Spleen (tissue), 11 donors: Measurements from ENCODE around the gene TPRKB. TPM values are rescaled to one million over a fixed set of nuclear protein-coding genes. Genes with fewer than 3 reads are reported as not detected.
"Not testable (repeated sequence)": the region's sequence is repeated elsewhere in the genome, so short reads cannot be mapped to it uniquely, and the experiment has no call there.

ENCODE experiments used
- DNase-seq: peaks from one replicate; pipeline ENCODE4 v3.0.0-alpha.2; 2020
- H3K27ac ChIP-seq, 8 donors: fragments of 200-600 bp; sonication (generic) in 7 of 8; 1 replicate in 4 of 8; 2 replicates in 4 of 8; pipeline versions ENCODE4 v1.5.0 to v1.8.0; 2016 to 2021; ENCODE audit warnings: inconsistent platforms in 4 of 8, mild to moderate bottlenecking in 4 of 8, moderate library complexity in 1 of 8
- H3K27me3 ChIP-seq, 7 donors: fragments of 200-600 bp; sonication (generic) in 6 of 7; replicated peaks in 1 of 7; 1 replicate in 4 of 7; 2 replicates in 3 of 7; pipeline versions ENCODE4 v1.5.0 to v1.8.0; 2016 to 2021; ENCODE audit warnings: inconsistent platforms in 3 of 7, mild to moderate bottlenecking in 1 of 7
- H3K36me3 ChIP-seq, 6 donors: fragments of 200-600 bp; sonication (generic) in 5 of 6; 1 replicate in 4 of 6; 2 replicates in 2 of 6; pipeline versions ENCODE4 v1.5.0 to v1.8.0; 2016 to 2021; ENCODE audit warnings: inconsistent platforms in 2 of 6
- H3K4me1 ChIP-seq, 6 donors: fragments of 200-600 bp; sonication (generic) in 5 of 6; 1 replicate in 3 of 6; 2 replicates in 3 of 6; pipeline versions ENCODE4 v1.5.0 to v1.8.0; 2016 to 2021; ENCODE audit warnings: inconsistent platforms in 3 of 6
- H3K4me3 ChIP-seq, 8 donors: fragments of 200-600 bp; sonication (generic) in 7 of 8; 1 replicate in 4 of 8; 2 replicates in 4 of 8; pipeline versions ENCODE4 v1.5.0 to v1.8.0; 2016 to 2021; ENCODE audit warnings: inconsistent platforms in 4 of 8, mild to moderate bottlenecking in 4 of 8, moderate library complexity in 2 of 8
- H3K9me3 ChIP-seq, 8 donors: fragments of 200-600 bp; sonication (generic) in 7 of 8; 1 replicate in 4 of 8; 2 replicates in 4 of 8; pipeline versions ENCODE4 v1.5.0 to v1.8.0; 2016 to 2021; ENCODE audit warnings: inconsistent platforms in 4 of 8
- CTCF ChIP-seq, 11 experiments: fragments of 200-600 bp in 7 of 11; fragments of 450-650 bp in 4 of 11; sonication (generic) in 4 of 11; IDR thresholded peaks in 8 of 11; conservative IDR thresholded peaks in 3 of 11; 1 replicate in 7 of 11; 2 replicates in 4 of 11; pipeline versions ENCODE4 v1.4.0 to v1.8.0; 2016 to 2021; ENCODE audit warnings: antibody characterized with exemption in 11 of 11, inconsistent platforms in 4 of 11, mild to moderate bottlenecking in 1 of 11
- POLR2A ChIP-seq, 3 donors: fragments of 450-650 bp; IDR thresholded peaks; one replicate each; pipeline ENCODE4 v1.5.1; 2017; ENCODE audit warnings: antibody characterized with exemption in 3 of 3, mild to moderate bottlenecking in 1 of 3
- POLR2AphosphoS5 ChIP-seq, 3 donors: sonication (generic); formaldehyde crosslinking; IDR thresholded peaks; one replicate each; pipeline ENCODE4 v1.5.1; 2017; ENCODE audit warnings: antibody characterized with exemption in 3 of 3
- WGBS, 5 donors: extraction: QIAGEN DNeasy Blood & Tissue Kit in 3 of 5; methylation state at CpG; one replicate each; pipeline versions ENCODE4 v1.1.5 to v1.1.7; 2013 to 2018; 5-methylcytosine and 5-hydroxymethylcytosine counted together
- intact Hi-C: fragments of 100-400 bp; cut with DNase I; formaldehyde crosslinking; loops from one replicate; pipeline ENCODE4 v1.15.0; 2023; ENCODE audit warnings: low total_unique reads
- polyA plus RNA-seq, 3 donors: library from polyadenylated mRNA; stranded (reverse); fragments of 200-250 nt; gene quantifications; one replicate each; pipeline ENCODE4 v1.2.1, GENCODE V29; 2013
- total RNA-seq, 7 donors: library from RNA; depleted of rRNA in 3 of 7; stranded (reverse); fragments of >200 nt in 3 of 7; fragmentation: NEBNext Ultra II Directional in 4 of 7; extraction: Animal tissue kit (Norgen Biotek cat#: 25700) in 4 of 7; gene quantifications; one replicate each; pipeline versions ENCODE4 v1.1.0 to v1.2.1, GENCODE V29; 2016 to 2021
- donor health status: healthy with polysubstance abuse.
- donor health status: DM: no; HTN: no; CAD: no; lungs with moderate emphysema.
- donor health status: DM: no; HTN: no; CAD: no.
- donor health status: Bipolar disorder and iron deficiency.
- donor health status: healthy.
- donor health status: DM: no; HTN: no; CAD: no.
- donor health status: DM: yes; HTN: yes; CAD: no.

TPRKB gene
- total and polyA plus RNA-seq, 10 donors: 15.0 to 63.3 (median 26.0) TPM

DNA sequence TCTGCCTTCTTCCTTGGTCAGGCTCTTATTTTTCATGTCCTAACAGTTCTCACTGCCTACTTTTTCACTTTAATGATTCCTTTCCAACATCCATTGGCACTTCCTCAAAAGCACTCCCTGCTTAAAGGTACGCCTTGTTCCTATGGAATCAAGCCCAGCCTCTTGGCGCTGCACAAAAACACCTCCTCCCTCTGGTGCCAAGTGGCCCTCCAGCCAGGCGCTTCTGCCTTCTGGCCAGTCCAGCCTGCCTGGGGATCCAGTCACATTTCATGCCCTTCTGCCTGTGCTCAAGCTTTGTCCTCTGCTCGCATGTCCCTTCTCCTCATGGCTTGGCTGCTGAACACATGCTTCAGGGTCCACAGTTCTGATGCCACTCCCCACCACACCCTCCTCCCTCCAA lies 6.3 kb downstream of the TPRKB start:
- H3K4me1 ChIP-seq: peaks cover 3 to 16% (median 6%) of the 10 kb centered on the region in 6 donors
- peaks cover 0 to 78% (median 64%) of the 10 kb centered on the region in 6 donors for H3K36me3 ChIP-seq
- peak; percentile 60 for DNase-seq
- H3K27ac ChIP-seq: no peak overlapping the region
- intact Hi-C loops: no loop called here
- H3K4me3 ChIP-seq: no peak overlapping the region
- WGBS, 5 donors: 85 to 97% (median 96%) methylated on average over 4 of the region's 4 CpGs
- no peaks in the 10 kb centered on the region for H3K27me3 ChIP-seq
- no peaks in the 10 kb centered on the region for H3K9me3 ChIP-seq
- TF ChIP-seq CTCF (IDR thresholded peaks at IDR 0.05 in 8 of 11, conservative IDR thresholded peaks at IDR 0.05 in 3 of 11): no peak
- TF ChIP-seq POLR2A (IDR thresholded peaks at IDR 0.05): no peak
- peak in 2 of 3 donors; percentile 26 for TF ChIP-seq POLR2AphosphoS5 (IDR thresholded peaks at IDR 0.05)

- Histone ChIP-seq H3K36me3 (peaks cover 0 to 64% (median 56%) of the 10 kb centered on the region in 6 donors), H3K27me3 (no peaks in the 10 kb centered on the region), H3K4me3 (no peak overlapping the region), H3K27ac (no peak overlapping the region), H3K9me3 (no peaks in the 10 kb centered on the region), H3K4me1 (no peaks in the 10 kb centered on the region)
- TF ChIP-seq POLR2A (IDR thresholded peaks at IDR 0.05) (no peak), POLR2AphosphoS5 (IDR thresholded peaks at IDR 0.05) (peak in 1 of 3 donors; percentile 34)
- intact Hi-C loops: no loop called here
- DNase-seq: peak; percentile 56
- 73 to 85% (median 80%) methylated on average over 3 to 4 of the region's 4 CpGs for WGBS, 5 donors
Measured at GRCh38 chr2:73728711-73729110, 8.4 kb downstream of the TPRKB start.

DNA sequence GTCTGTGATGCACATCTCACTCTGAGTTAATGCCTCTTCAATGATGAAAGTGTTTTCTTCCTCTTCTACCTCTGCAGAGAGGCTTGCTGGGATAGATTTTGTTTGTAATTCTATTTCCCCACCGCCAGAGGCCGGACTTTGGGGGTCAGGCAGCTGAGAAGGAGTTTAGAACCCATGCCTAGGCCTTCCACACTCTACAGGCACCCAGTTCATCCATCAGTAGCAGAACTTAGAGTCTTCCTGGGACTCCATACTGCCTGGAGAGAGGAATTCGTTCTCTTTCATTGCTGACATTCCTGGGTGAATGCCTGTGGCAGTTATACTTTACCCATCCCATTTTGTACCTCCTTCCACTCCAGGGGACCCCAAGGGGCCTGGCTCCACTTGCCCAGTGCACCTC lies 9.1 kb downstream of the TPRKB start:
- 76 to 91% (median 82%) methylated on average over 3 of the region's 3 CpGs for WGBS, 5 donors
- no peaks in the 10 kb centered on the region for H3K27me3 ChIP-seq
- DNase-seq: no peak
- no peak overlapping the region for H3K27ac ChIP-seq
- H3K36me3 ChIP-seq: peaks cover 0 to 58% (median 49%) of the 10 kb centered on the region in 6 donors
- no peaks in the 10 kb centered on the region for H3K9me3 ChIP-seq
- no peak overlapping the region for H3K4me3 ChIP-seq
- TF ChIP-seq POLR2AphosphoS5 (IDR thresholded peaks at IDR 0.05): no peak
- TF ChIP-seq POLR2A (IDR thresholded peaks at IDR 0.05): no peak
- TF ChIP-seq CTCF (IDR thresholded peaks at IDR 0.05 in 8 of 11, conservative IDR thresholded peaks at IDR 0.05 in 3 of 11): no peak
- no peaks in the 10 kb centered on the region for H3K4me1 ChIP-seq
- intact Hi-C loops: no loop called here

DNA sequence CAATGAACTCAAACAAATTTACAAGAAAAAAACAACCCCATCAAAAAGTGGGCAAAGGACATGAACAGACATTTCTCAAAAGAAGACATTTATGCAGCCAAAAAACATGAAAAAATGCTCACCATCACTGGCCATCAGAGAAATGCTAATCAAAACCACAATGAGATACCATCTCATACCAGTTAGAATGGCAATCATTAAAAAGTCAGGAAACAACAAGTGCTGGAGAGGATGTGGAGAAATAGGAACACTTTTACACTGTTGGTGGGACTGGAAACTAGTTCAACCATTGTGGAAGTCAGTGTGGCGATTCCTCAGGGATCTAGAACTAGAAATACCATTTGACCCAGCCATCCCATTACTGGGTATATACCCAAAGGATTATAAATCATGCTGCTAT lies 10.5 kb downstream of the TPRKB start:
- 78 to 100% methylated on average over 1 of the region's 1 CpG; no CpG with 5 or more reads in 3 of the 5 donors for WGBS, 5 donors
- intact Hi-C loops, H3K4me3 ChIP-seq: not testable (repeated sequence)

GRCh38 chr2:73718851-73719621 lies 18.1 kb downstream of the TPRKB start:
- H3K36me3 ChIP-seq: no peaks in the 10 kb centered on the region
- WGBS, 5 donors: 78 to 87% (median 82%) methylated on average over 10 to 11 of the region's 11 CpGs

More for the DNA sequence above, 10.5 kb downstream of the TPRKB start:
- not testable (repeated sequence) for H3K9me3 ChIP-seq, DNase-seq, H3K4me1 ChIP-seq, H3K27ac ChIP-seq, H3K27me3 ChIP-seq
- peaks cover 0 to 44% (median 36%) of the 10 kb centered on the region in 6 donors for H3K36me3 ChIP-seq

More at GRCh38 chr2:73718851-73719621, 18.1 kb downstream of the TPRKB start:
- no peak for DNase-seq
- Histone ChIP-seq H3K27me3 (no peaks in the 10 kb centered on the region), H3K4me3 (no peak overlapping the region), H3K27ac (no peak overlapping the region), H3K4me1 (peaks cover 0 to 11% (median 7%) of the 10 kb centered on the region in 6 donors), H3K9me3 (peaks cover 0 to 13% (median 3%) of the 10 kb centered on the region in 8 donors)
- TF ChIP-seq CTCF (IDR thresholded peaks at IDR 0.05 in 8 of 11, conservative IDR thresholded peaks at IDR 0.05 in 3 of 11): no peak
- TF ChIP-seq POLR2A (IDR thresholded peaks at IDR 0.05): no peak
- TF ChIP-seq POLR2AphosphoS5 (IDR thresholded peaks at IDR 0.05): no peak
- intact Hi-C loops: no loop called here
